CD4-positive, alpha-beta T cell (primary cell): ENCODE measurements around the gene PRKRA. TPM values are rescaled to one million over a fixed set of nuclear protein-coding genes. Genes with fewer than 3 reads are reported as not detected.

Experiments
- ATAC-seq: fragments of 200-7000 bp; cut with Tn5 transposase; one replicate; pipeline ENCODE4 v1.10.0; 2022; ENCODE audit warnings: mild to moderate bottlenecking; ENCODE audit not compliant: poor library complexity
- CTCF ChIA-PET: fragments of 350-600 bp; sonication (Branson Sonifier 250); formaldehyde crosslinking; loops from one replicate; lab custom pipeline; 2021; ENCODE audit warnings: antibody characterized with exemption, inconsistent platforms; lab: Charles Lee
- POLR2A ChIA-PET: fragments of 350-600 bp; sonication (Branson Sonifier 250); formaldehyde crosslinking; loops from one replicate; lab custom pipeline; 2021; ENCODE audit warnings: antibody characterized with exemption, inconsistent platforms; lab: Charles Lee
- DNase-seq, 14 experiments: peaks; one replicate each; pipeline ENCODE4 v3.0.0-alpha.2; 2013 to 2020; ENCODE audit warnings: mixed read lengths in 2 of 14
- H3K27ac ChIP-seq, 2 donors: one replicate each; pipeline versions ENCODE4 v1.5.1 to v1.7.0; 2013; ENCODE audit warnings: low read length in 2 of 2, low read depth in 1 of 2, mild to moderate bottlenecking in 1 of 2
- H3K27me3 ChIP-seq, 2 experiments: 1 replicate in 1 of 2; 2 replicates in 1 of 2; pipeline versions ENCODE4 v1.6.1 to v1.7.0; 2013; ENCODE audit warnings: low read length in 2 of 2, control low read depth in 1 of 2, mild to moderate bottlenecking in 1 of 2, moderate library complexity in 1 of 2; ENCODE audit not compliant: insufficient read depth in 2 of 2, control insufficient read depth in 1 of 2
- H3K36me3 ChIP-seq: one replicate; pipeline ENCODE4 v1.6.1; 2013; ENCODE audit warnings: low read length, control low read depth; ENCODE audit not compliant: insufficient read depth
- H3K4me1 ChIP-seq: one replicate; pipeline ENCODE4 v1.6.1; 2013; ENCODE audit warnings: low read length, control low read depth; ENCODE audit not compliant: insufficient read depth
- H3K4me3 ChIP-seq: one replicate; pipeline ENCODE4 v1.5.1; 2013; ENCODE audit warnings: mild to moderate bottlenecking, low read length, moderate library complexity
- H3K9me3 ChIP-seq, 2 experiments: 1 replicate in 1 of 2; 2 replicates in 1 of 2; pipeline versions ENCODE4 v1.6.1 to v1.7.0; 2013; ENCODE audit warnings: low read length in 2 of 2, mild to moderate bottlenecking in 2 of 2, control low read depth in 1 of 2, moderate library complexity in 1 of 2; ENCODE audit not compliant: control insufficient read depth in 1 of 2, insufficient read depth in 1 of 2
- H3K27ac Mint-ChIP-seq: one replicate; pipeline ENCODE4 v1.8.0; 2020; ENCODE audit warnings: mixed read lengths
- H3K27me3 Mint-ChIP-seq: one replicate; pipeline ENCODE4 v1.8.0; 2021; ENCODE audit warnings: mixed read lengths
- H3K36me3 Mint-ChIP-seq: one replicate; pipeline ENCODE4 v1.8.0; 2021; ENCODE audit warnings: low read depth, mixed read lengths
- H3K4me1 Mint-ChIP-seq: one replicate; pipeline ENCODE4 v1.8.0; 2021; ENCODE audit warnings: low read depth, mixed read lengths
- H3K4me3 Mint-ChIP-seq: one replicate; pipeline ENCODE4 v1.8.0; 2020; ENCODE audit warnings: mild to moderate bottlenecking, mixed read lengths
- H3K9me3 Mint-ChIP-seq: one replicate; pipeline ENCODE4 v1.8.0; 2020; ENCODE audit warnings: mixed read lengths
- CTCF ChIP-seq: fragments of 200-600 bp; IDR thresholded peaks from one replicate; pipeline ENCODE4 v1.8.0; 2022; ENCODE audit warnings: antibody characterized with exemption, mild to moderate bottlenecking
- intact Hi-C, 2 experiments: fragments of 100-400 bp; cut with DNase I in 1 of 2; cut with micrococcal nuclease in 1 of 2; formaldehyde crosslinking; loops; one replicate each; pipeline versions ENCODE4 v1.15.1 to v1.9.0; 2023 to 2025; cut with DNase I, micrococcal nuclease
- total RNA-seq, 174 experiments: library from RNA in 2 of 174; stranded (reverse) in 2 of 174; gene quantifications; one replicate each; pipeline ENCODE4 v1.2.3 and lab custom pipeline; 2021 to 2026

PRKRA gene
- total RNA-seq, 2 experiments from 2014 or later, result 118 to 120 TPM

- H3K4me1 Mint-ChIP-seq, result no peaks in the 10 kb centered on the region
- Histone ChIP-seq H3K36me3 (peaks cover 81% of the 10 kb centered on the region), H3K9me3 (no peaks in the 10 kb centered on the region), H3K27me3 (no peaks in the 10 kb centered on the region), H3K27ac (no peak overlapping the region), H3K4me3 (no peak overlapping the region), H3K4me1 (no peaks in the 10 kb centered on the region)
- H3K4me3 Mint-ChIP-seq, result no peak overlapping the region
- no peak for TF ChIP-seq CTCF
- H3K9me3 Mint-ChIP-seq, result no peaks in the 10 kb centered on the region
- no peak overlapping the region for H3K27ac Mint-ChIP-seq
- ChIA-PET POLR2A (interaction anchor here (1.7 kb wide), 1 partner anchor 14 kb away, joined by 5 read pairs; the partner anchor contains the start of genes PJVK and PRKRA), CTCF (no interaction called here)
- peaks cover 93% of the 10 kb centered on the region for H3K36me3 Mint-ChIP-seq
- intact Hi-C loops, result no loop called here
- ATAC-seq, result no peak
- DNase-seq, result no peak
- H3K27me3 Mint-ChIP-seq, result no peaks in the 10 kb centered on the region
Observed at GRCh38 chr2:178436662-178437061, 14.3 kb downstream of the PRKRA start.

GRCh38 chr2:178429336-178429735 lies 21.6 kb downstream of the PRKRA start:
- DNase-seq, result no peak
- no peak overlapping the region for H3K27ac ChIP-seq
- peaks cover 0 to 9% of the 10 kb centered on the region in 2 experiments for H3K9me3 ChIP-seq
- CTCF ChIA-PET, result no interaction called here
- H3K36me3 Mint-ChIP-seq, result peaks cover 92% of the 10 kb centered on the region
- no peak for ATAC-seq
- H3K27me3 Mint-ChIP-seq, result no peaks in the 10 kb centered on the region
- H3K4me1 ChIP-seq, result no peaks in the 10 kb centered on the region
- no peaks in the 10 kb centered on the region for H3K4me1 Mint-ChIP-seq
- H3K9me3 Mint-ChIP-seq, result peaks cover 2% of the 10 kb centered on the region
- TF ChIP-seq CTCF, result no peak
- POLR2A ChIA-PET, result interaction anchor here (2.2 kb wide), 1 partner anchor 22 kb away, joined by 6 read pairs; the partner anchor contains the start of genes PJVK and PRKRA
- no peaks in the 10 kb centered on the region for H3K27me3 ChIP-seq
- no peak overlapping the region for H3K27ac Mint-ChIP-seq
- peaks cover 53% of the 10 kb centered on the region for H3K36me3 ChIP-seq
- intact Hi-C loops, result no loop called here
- H3K4me3 Mint-ChIP-seq, result no peak overlapping the region
- no peak overlapping the region for H3K4me3 ChIP-seq

- no peaks in the 10 kb centered on the region for H3K27me3 ChIP-seq
- H3K36me3 ChIP-seq, result peaks cover 46% of the 10 kb centered on the region
- peaks cover 90% of the 10 kb centered on the region for H3K36me3 Mint-ChIP-seq
- no peak overlapping the region for H3K4me3 ChIP-seq
- ChIA-PET POLR2A (interaction anchor here (2.2 kb wide), 1 partner anchor 23 kb away, joined by 6 read pairs; the partner anchor contains the start of genes PJVK and PRKRA), CTCF (no interaction called here)
- H3K9me3 ChIP-seq, result peaks cover 0 to 9% of the 10 kb centered on the region in 2 experiments
- H3K4me1 Mint-ChIP-seq, result no peaks in the 10 kb centered on the region
- no peaks in the 10 kb centered on the region for H3K27me3 Mint-ChIP-seq
- no peak for ATAC-seq
- H3K4me1 ChIP-seq, result no peaks in the 10 kb centered on the region
- H3K9me3 Mint-ChIP-seq, result peaks cover 2% of the 10 kb centered on the region
- intact Hi-C loops, result no loop called here
- no peak for TF ChIP-seq CTCF
- H3K27ac ChIP-seq, result no peak overlapping the region
- no peak for DNase-seq
- H3K4me3 Mint-ChIP-seq, result no peak overlapping the region
- H3K27ac Mint-ChIP-seq, result no peak overlapping the region
Observed at GRCh38 chr2:178428396-178428806, 22.6 kb downstream of the PRKRA start.
